HepG2 (cell line): ENCODE data around the gene IL18R1. TPM values are rescaled to one million over a fixed set of nuclear protein-coding genes. Genes with fewer than 3 reads are reported as not detected.

Experiments
- ATF2 ChIP-seq: sonication (generic); formaldehyde crosslinking; IDR thresholded peaks from 2 replicates; pipeline ENCODE4 v1.4.0; 2020; ENCODE audit warnings: missing genetic modification reagents
- ATF4 ChIP-seq, 2 experiments: fragments of 450-650 bp in 1 of 2; sonication (generic) in 1 of 2; formaldehyde crosslinking; IDR thresholded peaks; 2 replicates each; pipeline versions ENCODE4 v1.5.0 to v1.8.0; 2020 to 2022; ENCODE audit warnings: mild to moderate bottlenecking in 1 of 2, missing genetic modification reagents in 1 of 2
- GPBP1L1 ChIP-seq: sonication (generic); formaldehyde crosslinking; IDR thresholded peaks from 2 replicates; pipeline ENCODE4 v1.5.0; 2020; ENCODE audit warnings: mild to moderate bottlenecking, missing genetic modification reagents
- NFATC3 ChIP-seq: sonication (generic); formaldehyde crosslinking; IDR thresholded peaks from 2 replicates; pipeline ENCODE4 v1.5.1; 2020; ENCODE audit warnings: mild to moderate bottlenecking, missing genetic modification reagents
- PATZ1 ChIP-seq: sonication (generic); formaldehyde crosslinking; IDR thresholded peaks from 2 replicates; pipeline ENCODE4 v1.4.0; 2020; ENCODE audit warnings: missing genetic modification reagents
- POLR2G ChIP-seq: fragments of 200-400 bp; formaldehyde crosslinking; IDR thresholded peaks from 2 replicates; pipeline ENCODE4 v1.6.1; 2018; ENCODE audit warnings: mild to moderate bottlenecking, low read depth, low read length, moderate library complexity
- PRPF4 ChIP-seq: fragments of 200-400 bp; formaldehyde crosslinking; IDR thresholded peaks from 2 replicates; pipeline ENCODE4 v1.6.1; 2016; ENCODE audit warnings: low read length, low read depth; ENCODE audit not compliant: poor library complexity, severe bottlenecking
- SATB2 ChIP-seq: sonication (generic); formaldehyde crosslinking; IDR thresholded peaks from 2 replicates; pipeline ENCODE4 v1.5.0; 2020; ENCODE audit warnings: missing genetic modification reagents
- SCMH1 ChIP-seq: sonication (generic); formaldehyde crosslinking; IDR thresholded peaks from 2 replicates; pipeline ENCODE4 v1.9.0; 2021; ENCODE audit warnings: missing genetic modification reagents, mild to moderate bottlenecking, borderline replicate concordance
- TCF7 ChIP-seq: sonication (generic); IDR thresholded peaks from 2 replicates; pipeline ENCODE4 v1.6.1; 2016; ENCODE audit warnings: antibody characterized with exemption, low read depth
- ZFY ChIP-seq: sonication (generic); formaldehyde crosslinking; IDR thresholded peaks from 2 replicates; pipeline ENCODE4 v1.4.0; 2020; ENCODE audit warnings: missing genetic modification reagents
- ZNF280B ChIP-seq: sonication (generic); formaldehyde crosslinking; IDR thresholded peaks from 2 replicates; pipeline ENCODE4 v1.5.0; 2020; ENCODE audit warnings: missing genetic modification reagents, mild to moderate bottlenecking, borderline replicate concordance
- ZNF367 ChIP-seq: sonication (generic); formaldehyde crosslinking; IDR thresholded peaks from 2 replicates; pipeline ENCODE4 v1.4.0; 2020; ENCODE audit warnings: missing genetic modification reagents, borderline replicate concordance
- ZNF629 ChIP-seq: sonication (generic); formaldehyde crosslinking; conservative IDR thresholded peaks from 2 replicates; pipeline ENCODE4 v1.5.0; 2020; ENCODE audit warnings: missing genetic modification reagents
- ZNF784 ChIP-seq: sonication (generic); formaldehyde crosslinking; IDR thresholded peaks from 2 replicates; pipeline ENCODE4 v1.5.1; 2020; ENCODE audit warnings: missing genetic modification reagents, mild to moderate bottlenecking, borderline replicate concordance
- ZNF788 ChIP-seq: sonication (generic); formaldehyde crosslinking; IDR thresholded peaks from 2 replicates; pipeline ENCODE4 v1.5.0; 2020; ENCODE audit warnings: mild to moderate bottlenecking, missing genetic modification reagents, borderline replicate concordance
- ZNF790 ChIP-seq: sonication (generic); formaldehyde crosslinking; IDR thresholded peaks from 2 replicates; pipeline ENCODE4 v1.8.0; 2022; ENCODE audit warnings: missing genetic modification reagents, mild to moderate bottlenecking, borderline replicate concordance
- ZSCAN5A ChIP-seq: sonication (generic); formaldehyde crosslinking; IDR thresholded peaks from 2 replicates; pipeline ENCODE4 v1.8.0; 2022; ENCODE audit warnings: mild to moderate bottlenecking, missing genetic modification reagents, borderline replicate concordance
- polyA plus RNA-seq, 8 experiments: library from polyadenylated mRNA; depleted of rRNA in 3 of 8; stranded (reverse) in 7 of 8; unstranded in 1 of 8; fragments of >200 nt; fragmentation: Illumina TruSeq in 4 of 8; extraction: Trizol in 4 of 8; gene quantifications; 2 replicates each; pipeline versions ENCODE4 v1.2.1 to v1.2.3, GENCODE V29; 2011 to 2016; ENCODE audit warnings: low read depth in 4 of 8, missing spikeins in 1 of 8, mixed read lengths in 1 of 8; ENCODE audit not compliant: insufficient read depth in 1 of 8
- total RNA-seq, 5 experiments: library from RNA; depleted of rRNA; stranded (reverse); fragments of >200 nt; fragmentation: Illumina TruSeq; extraction: Trizol; gene quantifications; 2 replicates each; pipeline ENCODE4 v1.2.3, GENCODE V29; 2016; ENCODE audit warnings: low read depth in 1 of 5

IL18R1 gene
- total and polyA plus RNA-seq, 2 of the 13 experiments (the other 11 are each of a cell fraction or from before 2014, with no cell fraction given) = 0.01 to 0.04 TPM

GRCh38 chr2:102355526-102356380, at the start of gene IL18R1 (continued):
- TF ChIP-seq ZSCAN5A (CRISPR knock-in tag) (no peak), ZNF790 (CRISPR knock-in tag) (no peak), ZFY (CRISPR knock-in tag) (peak; percentile 75), PRPF4 (no peak), ZNF629 (CRISPR knock-in tag) (0 out of 2 replicates have a peak, but pooled peaks have one; percentile 10), ATF2 (CRISPR knock-in tag) (no peak; the same call in 1 of the 2 replicates), ZNF280B (CRISPR knock-in tag) (peak; percentile 68; the same call in 1 of the 2 replicates), ZNF367 (no peak), SCMH1 (CRISPR knock-in tag) (no peak), POLR2G (no peak), SATB2 (CRISPR knock-in tag) (no peak), GPBP1L1 (CRISPR knock-in tag) (no peak), ZNF788 (CRISPR knock-in tag) (peak; percentile 52; the same call in 1 of the 2 replicates), ZNF784 (CRISPR knock-in tag) (no peak), NFATC3 (no peak), PATZ1 (peak; percentile 37; the same call in 1 of the 2 replicates), ATF4 (CRISPR knock-in tag; IDR thresholded peaks at IDR 0.05) (no peak), TCF7 (no peak)
